GM12874 (cell line): ENCODE results near the gene STEAP2.

Source experiments
- TF ChIP-seq, protein P1 (sequence below): IDR thresholded peaks from 2 replicates; pipeline ENCODE4 v1.5.1; 2011; ENCODE audit warnings: low read depth, mild to moderate bottlenecking, control low read depth, low read length, moderate library complexity; ENCODE audit not compliant: insufficient read depth

The STEAP2 gene

DNA sequence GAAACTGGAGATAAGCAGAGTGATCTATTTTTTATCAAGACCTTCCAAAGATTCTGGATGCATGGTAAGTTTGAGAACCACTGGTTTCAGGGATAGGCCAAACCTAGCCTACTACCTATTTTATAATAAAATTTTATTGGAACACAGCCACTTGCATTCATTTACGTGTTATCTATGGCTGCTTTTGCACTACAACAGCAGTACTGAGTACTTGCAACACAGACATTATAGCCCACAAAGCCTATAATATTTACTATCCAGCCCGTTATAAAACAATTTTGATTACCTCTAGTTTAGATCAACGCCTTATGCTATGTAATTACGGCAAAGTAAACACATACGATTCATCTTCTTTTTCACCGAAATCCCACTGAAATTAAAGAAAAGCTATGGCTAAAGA, 38.9 kb upstream of the STEAP2 start:
- TF ChIP-seq, protein P1, sequence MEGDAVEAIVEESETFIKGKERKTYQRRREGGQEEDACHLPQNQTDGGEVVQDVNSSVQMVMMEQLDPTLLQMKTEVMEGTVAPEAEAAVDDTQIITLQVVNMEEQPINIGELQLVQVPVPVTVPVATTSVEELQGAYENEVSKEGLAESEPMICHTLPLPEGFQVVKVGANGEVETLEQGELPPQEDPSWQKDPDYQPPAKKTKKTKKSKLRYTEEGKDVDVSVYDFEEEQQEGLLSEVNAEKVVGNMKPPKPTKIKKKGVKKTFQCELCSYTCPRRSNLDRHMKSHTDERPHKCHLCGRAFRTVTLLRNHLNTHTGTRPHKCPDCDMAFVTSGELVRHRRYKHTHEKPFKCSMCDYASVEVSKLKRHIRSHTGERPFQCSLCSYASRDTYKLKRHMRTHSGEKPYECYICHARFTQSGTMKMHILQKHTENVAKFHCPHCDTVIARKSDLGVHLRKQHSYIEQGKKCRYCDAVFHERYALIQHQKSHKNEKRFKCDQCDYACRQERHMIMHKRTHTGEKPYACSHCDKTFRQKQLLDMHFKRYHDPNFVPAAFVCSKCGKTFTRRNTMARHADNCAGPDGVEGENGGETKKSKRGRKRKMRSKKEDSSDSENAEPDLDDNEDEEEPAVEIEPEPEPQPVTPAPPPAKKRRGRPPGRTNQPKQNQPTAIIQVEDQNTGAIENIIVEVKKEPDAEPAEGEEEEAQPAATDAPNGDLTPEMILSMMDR: no peak

DNA sequence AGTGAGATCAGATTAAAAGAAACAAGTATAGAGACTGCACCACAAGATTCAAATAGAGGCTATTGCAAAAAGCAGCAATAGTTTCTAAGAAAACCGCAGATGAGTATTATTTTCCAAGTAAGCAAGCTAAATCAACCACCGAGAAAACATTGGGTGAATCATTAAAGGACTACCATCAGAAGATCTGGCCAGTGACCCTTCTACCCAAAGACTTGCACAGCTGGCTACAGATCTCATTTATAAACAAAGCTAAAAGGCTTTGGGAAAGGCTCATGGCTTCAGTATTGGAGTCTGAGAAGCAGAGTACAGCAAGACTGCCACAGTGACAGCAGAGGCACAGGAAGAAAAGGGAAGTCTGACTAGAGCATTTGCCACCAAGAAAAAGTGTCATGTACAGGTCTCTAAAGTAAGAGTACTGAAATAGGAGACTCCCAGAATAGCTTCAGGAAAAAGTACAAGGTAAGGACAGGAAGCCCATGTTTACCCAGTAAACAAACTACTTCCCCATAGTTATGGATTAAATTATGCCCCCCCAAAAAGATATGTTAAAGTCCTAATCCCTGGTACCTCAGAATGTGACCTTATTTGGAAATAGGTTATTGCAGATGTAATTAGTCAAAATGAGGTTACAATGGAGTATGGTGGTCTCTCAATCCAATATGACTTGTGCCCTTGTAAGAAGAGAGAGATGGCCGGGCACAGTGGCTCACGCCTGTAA, 38.3 kb upstream of the STEAP2 start:
- TF ChIP-seq, protein P1: no peak

DNA sequence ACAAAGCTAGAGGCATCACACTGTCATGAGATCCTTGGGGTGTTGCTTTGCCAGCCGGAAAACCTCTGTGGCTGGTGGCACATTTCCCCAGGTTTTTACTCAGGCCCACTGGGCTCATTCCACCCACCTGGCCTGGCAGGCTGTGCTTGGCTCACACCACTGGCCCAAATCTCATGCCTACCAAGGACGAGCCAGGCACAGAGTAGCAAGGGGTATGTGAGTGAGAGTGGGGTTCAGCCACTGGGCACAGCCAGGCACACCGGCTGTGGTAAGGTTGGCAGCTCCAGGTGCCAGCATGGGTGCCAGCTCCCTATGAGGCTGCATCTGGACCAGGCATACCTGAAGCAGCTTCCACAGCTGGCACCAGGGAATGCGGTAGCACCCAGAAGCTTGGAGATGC, 35.9 kb upstream of the STEAP2 start:
- TF ChIP-seq, protein P1: no peak

DNA sequence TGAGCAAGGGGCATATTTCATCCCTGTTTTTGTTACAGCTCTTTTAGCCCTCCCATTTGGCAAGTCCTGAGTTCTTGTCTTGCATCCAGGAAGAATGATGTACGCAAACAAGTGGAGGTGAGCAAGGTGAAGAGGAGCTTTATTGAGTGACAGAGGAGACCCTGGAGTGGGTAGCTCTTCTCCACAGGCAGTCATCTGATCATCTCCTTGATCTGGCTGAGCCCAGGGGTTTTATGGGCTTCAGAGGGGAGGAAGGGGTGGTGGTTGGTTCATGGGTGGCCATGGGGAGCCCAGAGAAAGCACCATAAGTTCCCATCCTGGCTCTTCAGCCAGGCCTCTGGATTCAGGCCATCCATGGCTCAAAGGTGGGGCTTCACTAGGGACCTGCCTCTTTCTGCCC, 35.3 kb upstream of the STEAP2 start:
- TF ChIP-seq, protein P1: no peak

DNA sequence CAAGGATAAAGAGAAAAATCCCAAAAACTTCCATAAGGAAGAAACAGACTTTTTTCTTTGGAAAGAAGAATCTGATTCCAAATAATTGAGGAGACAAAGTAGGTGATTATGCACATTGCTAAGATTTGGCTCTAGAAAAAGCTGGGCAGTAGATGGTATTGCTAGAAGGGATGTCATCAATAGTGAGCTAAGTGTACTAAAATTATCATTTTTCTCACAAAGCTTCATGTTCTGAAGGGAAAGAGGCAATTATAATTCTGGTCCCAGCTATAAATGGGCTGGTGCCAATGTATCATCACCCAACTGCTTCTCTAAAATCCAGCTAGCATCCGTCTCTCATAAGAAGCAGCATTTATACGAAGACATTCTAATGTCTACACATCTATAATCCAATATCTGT, 33.4 kb upstream of the STEAP2 start:
- TF ChIP-seq, protein P1: no peak

DNA sequence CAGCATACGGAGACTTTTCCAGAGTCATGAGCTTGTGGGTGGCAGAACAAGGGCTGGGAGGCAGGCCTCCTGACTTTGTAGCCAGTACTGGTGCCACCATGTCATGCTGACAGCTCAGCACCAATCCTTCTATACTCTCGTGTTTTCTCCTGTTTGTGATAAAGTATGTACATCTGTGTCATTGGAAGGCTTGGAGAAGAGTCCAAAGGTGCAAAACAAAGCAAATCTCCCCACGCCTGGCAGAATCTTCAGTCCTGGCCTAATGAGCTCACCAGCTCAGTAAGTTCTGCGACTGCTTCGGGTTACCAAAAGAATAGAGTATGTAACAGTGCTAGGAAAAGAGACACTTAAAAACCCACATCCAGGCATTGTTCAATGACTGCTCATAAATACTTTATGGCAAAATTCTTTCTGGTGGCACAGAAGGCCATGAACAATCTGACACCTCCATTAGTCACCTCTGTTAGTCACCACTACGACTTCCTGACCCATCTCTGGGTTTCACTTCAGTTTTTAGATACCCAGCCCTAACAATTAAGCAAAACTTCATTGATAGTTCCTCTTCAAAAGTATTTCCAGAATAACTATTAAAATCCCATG, 32.8 kb upstream of the STEAP2 start:
- TF ChIP-seq, protein P1: no peak

DNA sequence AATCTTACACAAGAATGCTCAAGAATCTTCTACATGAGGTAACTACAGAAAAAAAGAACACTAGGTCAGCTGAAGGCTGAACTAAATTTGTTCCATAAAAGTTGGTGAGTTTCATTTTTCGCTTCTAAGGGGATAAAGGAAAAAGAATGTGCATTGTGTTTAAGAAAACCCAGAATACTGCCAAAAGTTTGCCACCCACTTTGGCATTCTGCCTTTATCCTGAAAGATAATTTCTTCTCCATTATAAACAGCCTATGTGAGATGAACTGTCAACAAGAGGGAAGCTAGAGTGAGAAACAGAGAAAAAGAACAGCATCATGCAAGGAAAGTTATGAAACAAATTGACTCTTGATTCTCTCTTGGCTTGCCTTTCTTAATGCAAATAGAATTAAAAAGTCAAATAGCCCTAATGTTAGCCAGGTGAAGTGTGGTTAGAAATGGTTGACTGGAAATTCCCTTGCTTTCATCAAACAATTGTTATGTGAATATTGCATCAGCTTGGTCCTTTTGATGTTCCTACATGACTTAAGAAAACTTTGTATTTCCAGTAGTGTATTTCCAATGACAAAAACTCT, 31.4 kb upstream of the STEAP2 start:
- TF ChIP-seq, protein P1: no peak
